WTC11 (cell line): ENCODE measurements around the gene UBL3. TPM values are rescaled to one million over a fixed set of nuclear protein-coding genes. Genes with fewer than 3 reads are reported as not detected.

ENCODE experiments used
- ATAC-seq: fragments of 200-7000 bp; cut with Tn5 transposase; 2 replicates; pipeline ENCODE4 v1.10.0; 2021; ENCODE audit warnings: mild to moderate bottlenecking, moderate library complexity
- CTCF ChIA-PET: fragments of 300-600 bp; sonication (Branson Sonifier 250); formaldehyde crosslinking; loops from one replicate; lab custom pipeline; 2021; ENCODE audit warnings: antibody characterized with exemption; lab: Charles Lee
- POLR2A ChIA-PET: fragments of 350-600 bp; sonication (Branson Sonifier 250); formaldehyde crosslinking; loops from one replicate; lab custom pipeline; 2021; ENCODE audit warnings: antibody characterized with exemption; lab: Charles Lee
- DNase-seq: peaks from one replicate; pipeline ENCODE4 v3.0.0; 2021; ENCODE audit warnings: low spot score
- H3K27ac Mint-ChIP-seq: 2 replicates; pipeline ENCODE4 v1.8.0; 2021; ENCODE audit warnings: mixed read lengths
- H3K27me3 Mint-ChIP-seq: 2 replicates; pipeline ENCODE4 v1.8.0; 2021; ENCODE audit warnings: low read depth, mild to moderate bottlenecking, moderate library complexity, mixed read lengths
- H3K36me3 Mint-ChIP-seq: 2 replicates; pipeline ENCODE4 v1.8.0; 2021; ENCODE audit warnings: mixed read lengths
- H3K4me1 Mint-ChIP-seq: 2 replicates; pipeline ENCODE4 v1.8.0; 2022; ENCODE audit warnings: mixed read lengths
- H3K4me3 Mint-ChIP-seq: 2 replicates; pipeline ENCODE4 v1.8.0; 2021; ENCODE audit warnings: mild to moderate bottlenecking, moderate library complexity, mixed read lengths
- H3K9me3 Mint-ChIP-seq: 2 replicates; pipeline ENCODE4 v1.8.0; 2021; ENCODE audit warnings: mixed read lengths
- OVOL2 ChIP-seq: fragments of 250-450 bp; sonication (Bioruptor Pico); IDR thresholded peaks from 2 replicates; pipeline ENCODE4 v1.9.0; 2021; ENCODE audit warnings: mild to moderate bottlenecking, borderline replicate concordance
- PRDM15 ChIP-seq: sonication (generic); formaldehyde crosslinking; IDR thresholded peaks from 2 replicates; pipeline ENCODE4 v1.8.0; 2022; ENCODE audit warnings: missing genetic modification reagents
- ZNF121 ChIP-seq: sonication (generic); formaldehyde crosslinking; IDR thresholded peaks from 2 replicates; pipeline ENCODE4 v1.8.0; 2023; ENCODE audit warnings: missing genetic modification reagents
- ZNF532 ChIP-seq: fragments of 250-450 bp; sonication (Bioruptor Pico); IDR thresholded peaks from 2 replicates; pipeline ENCODE4 v1.9.0; 2021; ENCODE audit warnings: mild to moderate bottlenecking, borderline replicate concordance
- total RNA-seq: library from RNA; stranded (reverse); gene quantifications from 3 replicates; pipeline ENCODE4 v1.2.3, GENCODE V29; 2021
- TF ChIP-seq, protein P1 (sequence below): fragments of 250-450 bp; sonication (Bioruptor Pico); IDR thresholded peaks from 2 replicates; pipeline ENCODE4 v1.9.0; 2021; ENCODE audit warnings: mild to moderate bottlenecking
- TF ChIP-seq, protein P2 (sequence below): fragments of 250-450 bp; sonication (Bioruptor Pico); conservative IDR thresholded peaks from 2 replicates; pipeline ENCODE4 v1.9.0; 2021; ENCODE audit warnings: mild to moderate bottlenecking
- TF ChIP-seq, protein P3 (sequence below): sonication (generic); formaldehyde crosslinking; conservative IDR thresholded peaks from 2 replicates; pipeline ENCODE4 v1.8.1; 2022; ENCODE audit warnings: mild to moderate bottlenecking, missing genetic modification reagents
- TF ChIP-seq, protein P4 (sequence below): sonication (generic); formaldehyde crosslinking; IDR thresholded peaks from 2 replicates; pipeline ENCODE4 v1.8.1; 2023; ENCODE audit warnings: mild to moderate bottlenecking, missing genetic modification reagents, moderate library complexity

The UBL3 gene
- total RNA-seq, 1 experiment from 2014 or later = 15.5 TPM

DNA sequence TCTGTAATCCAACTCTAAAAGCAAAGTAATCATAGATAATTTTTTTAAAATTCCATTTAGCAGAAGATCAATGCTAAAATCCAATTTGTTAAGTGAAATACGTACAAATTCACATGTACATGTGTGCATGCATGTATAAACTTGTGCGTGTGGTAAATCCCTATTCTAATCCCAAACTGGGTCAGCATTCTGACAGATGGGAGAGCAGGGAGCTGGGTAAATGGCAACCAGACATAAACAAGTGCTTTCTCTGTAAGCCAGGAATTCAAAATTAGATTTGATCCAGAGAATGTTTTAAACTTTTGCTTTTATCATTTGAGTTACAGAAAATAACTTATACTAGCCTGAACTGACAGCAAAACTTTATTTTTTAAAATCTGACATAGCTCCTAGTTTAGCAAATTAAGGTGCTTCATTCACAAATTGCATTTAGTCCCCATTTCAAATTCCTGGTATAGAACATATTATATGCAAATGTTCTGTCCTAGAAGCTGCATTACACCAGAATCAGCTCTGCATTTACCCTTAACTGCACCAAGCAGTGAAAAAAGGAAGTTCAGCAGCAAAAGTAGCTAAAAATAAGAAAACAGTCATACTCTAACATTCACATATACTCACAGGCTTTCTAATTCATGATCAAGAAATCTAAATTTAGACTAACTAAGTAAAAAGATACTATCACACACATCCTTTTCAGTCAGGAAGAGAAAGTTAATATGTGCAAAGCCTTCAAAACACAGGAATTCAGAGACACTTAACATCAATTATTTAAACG, 32.6 kb downstream of the UBL3 start (continued):
- TF ChIP-seq ZNF532 (CRISPR knock-in tag) (no peak), OVOL2 (CRISPR knock-in tag) (no peak), ZNF121 (CRISPR knock-in tag) (no peak)
- TF ChIP-seq, protein P1, sequence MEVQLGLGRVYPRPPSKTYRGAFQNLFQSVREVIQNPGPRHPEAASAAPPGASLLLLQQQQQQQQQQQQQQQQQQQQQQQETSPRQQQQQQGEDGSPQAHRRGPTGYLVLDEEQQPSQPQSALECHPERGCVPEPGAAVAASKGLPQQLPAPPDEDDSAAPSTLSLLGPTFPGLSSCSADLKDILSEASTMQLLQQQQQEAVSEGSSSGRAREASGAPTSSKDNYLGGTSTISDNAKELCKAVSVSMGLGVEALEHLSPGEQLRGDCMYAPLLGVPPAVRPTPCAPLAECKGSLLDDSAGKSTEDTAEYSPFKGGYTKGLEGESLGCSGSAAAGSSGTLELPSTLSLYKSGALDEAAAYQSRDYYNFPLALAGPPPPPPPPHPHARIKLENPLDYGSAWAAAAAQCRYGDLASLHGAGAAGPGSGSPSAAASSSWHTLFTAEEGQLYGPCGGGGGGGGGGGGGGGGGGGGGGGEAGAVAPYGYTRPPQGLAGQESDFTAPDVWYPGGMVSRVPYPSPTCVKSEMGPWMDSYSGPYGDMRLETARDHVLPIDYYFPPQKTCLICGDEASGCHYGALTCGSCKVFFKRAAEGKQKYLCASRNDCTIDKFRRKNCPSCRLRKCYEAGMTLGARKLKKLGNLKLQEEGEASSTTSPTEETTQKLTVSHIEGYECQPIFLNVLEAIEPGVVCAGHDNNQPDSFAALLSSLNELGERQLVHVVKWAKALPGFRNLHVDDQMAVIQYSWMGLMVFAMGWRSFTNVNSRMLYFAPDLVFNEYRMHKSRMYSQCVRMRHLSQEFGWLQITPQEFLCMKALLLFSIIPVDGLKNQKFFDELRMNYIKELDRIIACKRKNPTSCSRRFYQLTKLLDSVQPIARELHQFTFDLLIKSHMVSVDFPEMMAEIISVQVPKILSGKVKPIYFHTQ (CRISPR knock-in tag) = no peak
- TF ChIP-seq, protein P2, sequence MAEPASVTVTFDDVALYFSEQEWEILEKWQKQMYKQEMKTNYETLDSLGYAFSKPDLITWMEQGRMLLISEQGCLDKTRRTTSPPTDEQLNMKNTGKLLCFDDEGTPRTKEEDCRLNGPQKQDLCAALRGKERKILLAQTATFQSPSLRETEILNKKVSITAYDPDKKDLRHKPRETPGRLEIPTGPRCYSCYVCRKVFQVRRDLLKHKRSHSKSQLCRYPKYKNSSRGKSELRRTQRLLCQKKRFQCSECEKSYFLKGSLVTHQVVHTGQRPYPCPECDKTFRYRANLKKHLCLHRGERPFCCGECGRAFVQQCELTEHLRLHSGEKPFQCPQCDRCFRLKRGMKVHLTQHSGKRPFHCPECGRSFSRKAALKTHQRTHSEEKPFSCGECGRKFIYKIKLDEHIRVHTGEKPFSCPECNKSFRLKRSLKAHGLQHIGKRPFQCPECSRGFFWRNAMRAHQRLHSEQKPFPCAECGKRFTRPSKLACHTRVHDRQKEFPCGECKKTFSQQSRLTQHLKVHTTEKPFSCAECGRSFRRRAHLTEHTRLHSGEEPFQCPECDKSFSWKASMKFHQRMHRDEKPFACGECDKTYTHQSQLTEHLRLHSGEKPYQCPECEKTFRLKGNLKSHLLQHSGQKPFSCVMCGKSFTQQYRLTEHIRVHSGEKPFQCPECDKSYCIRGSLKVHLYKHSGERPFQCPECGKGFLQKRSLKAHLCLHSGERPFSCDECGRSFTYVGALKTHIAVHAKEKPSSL (CRISPR knock-in tag) = no peak

DNA sequence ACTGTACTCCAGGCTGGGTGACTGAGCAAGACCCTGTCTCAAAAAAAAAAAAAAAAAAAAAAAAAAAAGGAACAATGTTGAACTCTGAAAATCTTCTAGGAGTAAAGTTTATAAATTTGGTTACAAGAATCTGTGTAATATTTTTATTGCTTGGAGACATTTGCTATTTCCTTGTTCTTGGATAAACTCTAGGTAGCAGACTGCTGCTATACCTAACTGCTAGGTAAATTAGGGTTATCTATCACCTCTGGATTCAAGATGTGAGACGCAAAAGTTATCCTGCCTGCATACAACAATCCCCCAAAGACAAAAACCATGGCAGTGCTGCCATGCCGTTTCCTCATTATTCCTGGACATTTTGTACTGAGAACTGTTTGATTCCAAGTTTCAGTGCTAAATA, 33.7 kb downstream of the UBL3 start:
- DNase-seq = no peak
- POLR2A ChIA-PET = no interaction called here
- Mint-ChIP-seq H3K4me3 (no peak overlapping the region), H3K4me1 (peaks cover 29% of the 10 kb centered on the region), H3K27ac (no peak overlapping the region), H3K36me3 (no peaks in the 10 kb centered on the region), H3K9me3 (no peaks in the 10 kb centered on the region), H3K27me3 (no peaks in the 10 kb centered on the region)
- TF ChIP-seq, protein P3, sequence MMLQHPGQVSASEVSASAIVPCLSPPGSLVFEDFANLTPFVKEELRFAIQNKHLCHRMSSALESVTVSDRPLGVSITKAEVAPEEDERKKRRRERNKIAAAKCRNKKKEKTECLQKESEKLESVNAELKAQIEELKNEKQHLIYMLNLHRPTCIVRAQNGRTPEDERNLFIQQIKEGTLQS (CRISPR knock-in tag) = no peak
- TF ChIP-seq PRDM15 (CRISPR knock-in tag) = no peak
- no peak for TF ChIP-seq ZNF121 (CRISPR knock-in tag)
- TF ChIP-seq, protein P4, sequence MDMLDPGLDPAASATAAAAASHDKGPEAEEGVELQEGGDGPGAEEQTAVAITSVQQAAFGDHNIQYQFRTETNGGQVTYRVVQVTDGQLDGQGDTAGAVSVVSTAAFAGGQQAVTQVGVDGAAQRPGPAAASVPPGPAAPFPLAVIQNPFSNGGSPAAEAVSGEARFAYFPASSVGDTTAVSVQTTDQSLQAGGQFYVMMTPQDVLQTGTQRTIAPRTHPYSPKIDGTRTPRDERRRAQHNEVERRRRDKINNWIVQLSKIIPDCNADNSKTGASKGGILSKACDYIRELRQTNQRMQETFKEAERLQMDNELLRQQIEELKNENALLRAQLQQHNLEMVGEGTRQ (CRISPR knock-in tag) = no peak
- no peak for TF ChIP-seq OVOL2 (CRISPR knock-in tag)
- ATAC-seq = no peak
- CTCF ChIA-PET = no interaction called here
